Osteocyte (in vitro differentiated cells): Measurements from ENCODE around the gene TSPAN18. TPM values are rescaled to one million over a fixed set of nuclear protein-coding genes. Genes with fewer than 3 reads are reported as not detected.

Source experiments
- DNase-seq: peaks from one replicate; pipeline ENCODE4 v3.0.0; 2021; ENCODE audit warnings: mixed read lengths; ENCODE audit not compliant: unreplicated experiment; ENCODE audit errors: extremely low spot score
- H3K27ac Mint-ChIP-seq: one replicate; pipeline ENCODE4 v1.8.0; 2021; ENCODE audit warnings: mild to moderate bottlenecking, mixed read lengths; ENCODE audit not compliant: unreplicated experiment
- H3K27me3 Mint-ChIP-seq: one replicate; pipeline ENCODE4 v1.8.0; 2021; ENCODE audit warnings: mixed read lengths; ENCODE audit not compliant: unreplicated experiment
- H3K36me3 Mint-ChIP-seq: one replicate; pipeline ENCODE4 v1.8.0; 2021; ENCODE audit warnings: mixed read lengths; ENCODE audit not compliant: unreplicated experiment
- H3K4me1 Mint-ChIP-seq: one replicate; pipeline ENCODE4 v1.8.0; 2021; ENCODE audit warnings: mixed read lengths; ENCODE audit not compliant: unreplicated experiment
- H3K4me3 Mint-ChIP-seq: one replicate; pipeline ENCODE4 v1.8.0; 2021; ENCODE audit warnings: mild to moderate bottlenecking, moderate library complexity, mixed read lengths; ENCODE audit not compliant: unreplicated experiment
- H3K9me3 Mint-ChIP-seq: one replicate; pipeline ENCODE4 v1.8.0; 2021; ENCODE audit warnings: mixed read lengths; ENCODE audit not compliant: unreplicated experiment
- CTCF ChIP-seq: fragments of 200-600 bp; sonication (generic); IDR thresholded peaks from 2 replicates; pipeline ENCODE4 v1.5.0; 2021; ENCODE audit warnings: antibody characterized with exemption, mild to moderate bottlenecking, moderate library complexity
- total RNA-seq: library from RNA; stranded (reverse); gene quantifications from 2 replicates; pipeline ENCODE4 v1.2.1, GENCODE V29; 2021

Gene TSPAN18
- total RNA-seq, 1 donor from 2014 or later: 13.4 TPM

- H3K27ac Mint-ChIP-seq: no peak overlapping the region
These were observed 33.1 kb downstream of the TSPAN18 start for GRCh38 chr11:44759743-44760476.

DNA sequence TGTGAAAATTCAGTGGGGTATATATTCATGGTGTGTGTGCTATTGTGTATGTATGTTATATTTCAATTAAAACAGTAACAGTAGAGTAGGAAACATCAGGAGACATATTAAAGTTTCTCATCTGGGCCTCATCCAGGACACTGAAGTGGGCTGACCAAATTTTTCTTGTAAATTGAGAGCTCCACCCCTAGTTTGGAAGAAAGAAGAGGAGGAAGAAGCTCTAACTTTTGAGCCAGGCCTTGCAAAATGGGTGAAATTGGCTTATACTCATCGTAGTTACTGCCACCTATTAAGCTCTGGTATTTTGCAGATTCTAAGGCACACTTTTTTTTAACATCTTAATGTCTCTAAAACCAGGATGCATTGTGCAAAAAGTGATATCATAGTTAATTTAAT lies 33.7 kb downstream of the TSPAN18 start:
- DNase-seq: no peak
- Mint-ChIP-seq H3K27ac (no peak overlapping the region), H3K27me3 (no peaks in the 10 kb centered on the region)

More at GRCh38 chr11:44759743-44760476, 33.1 kb downstream of the TSPAN18 start:
- TF ChIP-seq CTCF: no peak
- Mint-ChIP-seq H3K36me3 (no peaks in the 10 kb centered on the region), H3K27me3 (no peaks in the 10 kb centered on the region), H3K9me3 (peaks cover 10% of the 10 kb centered on the region), H3K4me3 (no peak overlapping the region), H3K4me1 (peaks cover 41% of the 10 kb centered on the region)
- DNase-seq: no peak

DNA sequence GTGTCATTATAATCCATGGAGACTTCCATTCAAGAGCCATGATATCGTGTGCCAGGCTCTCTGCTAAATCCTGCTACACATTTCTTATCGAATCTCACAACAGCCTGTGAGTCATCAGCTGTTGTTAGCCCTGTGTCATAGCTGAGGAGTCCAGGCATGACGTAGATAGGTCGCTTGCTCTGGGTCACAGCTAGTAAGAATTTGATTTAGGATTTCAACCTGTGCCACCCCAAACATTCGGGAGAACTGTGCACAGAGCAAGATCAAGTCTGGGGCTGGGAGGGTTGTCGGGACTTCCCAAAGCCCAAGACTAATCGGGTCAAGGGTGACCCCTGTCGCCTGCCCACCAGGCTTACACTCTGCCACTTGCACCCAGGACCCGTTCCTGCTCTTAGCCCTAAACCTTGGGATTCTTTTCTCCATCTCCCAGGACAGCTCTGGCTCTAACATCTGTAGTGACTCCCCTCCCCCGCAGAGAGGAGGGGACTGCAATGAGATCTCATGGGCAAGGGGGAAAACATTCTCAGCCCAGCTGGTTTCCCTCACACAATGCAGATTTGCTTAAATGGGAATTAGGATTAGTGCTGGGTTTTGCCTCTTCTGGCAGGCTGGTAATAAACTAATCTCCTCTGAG lies 34.3 kb downstream of the TSPAN18 start:
- peaks cover 10% of the 10 kb centered on the region for H3K9me3 Mint-ChIP-seq
- TF ChIP-seq CTCF: no peak
- peaks cover 43% of the 10 kb centered on the region for H3K4me1 Mint-ChIP-seq
- H3K36me3 Mint-ChIP-seq: no peaks in the 10 kb centered on the region
- no peak overlapping the region for H3K4me3 Mint-ChIP-seq
- H3K27me3 Mint-ChIP-seq: no peaks in the 10 kb centered on the region
- no peak for DNase-seq
- H3K27ac Mint-ChIP-seq: no peak overlapping the region

More for the DNA sequence above, 33.7 kb downstream of the TSPAN18 start:
- Mint-ChIP-seq H3K36me3 (no peaks in the 10 kb centered on the region), H3K4me3 (no peak overlapping the region), H3K4me1 (peaks cover 43% of the 10 kb centered on the region), H3K9me3 (peaks cover 10% of the 10 kb centered on the region)
- TF ChIP-seq CTCF: no peak

DNA sequence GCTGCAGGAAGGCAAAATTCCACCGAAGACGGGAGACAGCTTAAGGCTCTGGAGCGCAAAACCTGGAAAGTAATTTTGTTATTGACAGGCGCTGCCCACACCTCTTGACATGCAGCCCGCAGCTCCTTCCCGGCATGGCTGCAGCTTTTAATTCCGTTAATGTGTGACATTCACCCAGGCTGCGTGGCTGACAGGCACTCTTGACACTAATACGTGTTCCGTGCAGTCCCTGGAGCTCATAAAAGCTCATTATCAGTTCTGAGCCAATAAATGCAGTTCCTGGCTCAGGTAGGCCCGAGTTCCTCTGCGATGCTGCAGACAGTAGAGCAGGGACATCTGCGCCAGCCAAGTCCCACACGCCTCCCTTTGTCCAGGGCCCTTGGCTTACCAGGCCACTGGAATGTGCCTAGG lies 34.8 kb downstream of the TSPAN18 start:
- H3K4me1 Mint-ChIP-seq: peaks cover 44% of the 10 kb centered on the region
- peaks cover 10% of the 10 kb centered on the region for H3K9me3 Mint-ChIP-seq
- H3K27me3 Mint-ChIP-seq: no peaks in the 10 kb centered on the region
- no peak overlapping the region for H3K4me3 Mint-ChIP-seq
- no peak for DNase-seq
- no peak overlapping the region for H3K27ac Mint-ChIP-seq
- no peak for TF ChIP-seq CTCF
- H3K36me3 Mint-ChIP-seq: no peaks in the 10 kb centered on the region

GRCh38 chr11:44763121-44763820 lies 36.5 kb downstream of the TSPAN18 start:
- peaks cover 54% of the 10 kb centered on the region for H3K4me1 Mint-ChIP-seq
- H3K36me3 Mint-ChIP-seq: peaks cover 2% of the 10 kb centered on the region

More at GRCh38 chr11:44763121-44763820, 36.5 kb downstream of the TSPAN18 start:
- no peak for TF ChIP-seq CTCF
- no peak for DNase-seq
- Mint-ChIP-seq H3K9me3 (peaks cover 9% of the 10 kb centered on the region), H3K27ac (peak overlapping the region; percentile 58), H3K4me3 (no peak overlapping the region), H3K27me3 (no peaks in the 10 kb centered on the region)
